Endodermal cell (in vitro differentiated cells): Measurements from ENCODE around the gene PXDN. TPM values are rescaled to one million over a fixed set of nuclear protein-coding genes. Genes with fewer than 3 reads are reported as not detected.

Source experiments
- DNase-seq: peaks from one replicate; pipeline ENCODE4 v3.0.0-alpha.2; 2017
- H3K27ac ChIP-seq: 2 replicates; pipeline ENCODE4 v1.5.1; 2013; ENCODE audit warnings: mild to moderate bottlenecking, low read depth, low read length, moderate library complexity
- H3K27me3 ChIP-seq: 2 replicates; pipeline ENCODE4 v1.6.1; 2013; ENCODE audit warnings: mild to moderate bottlenecking, low read length, moderate library complexity; ENCODE audit not compliant: insufficient read depth, control insufficient read depth, poor library complexity, severe bottlenecking
- H3K36me3 ChIP-seq: 2 replicates; pipeline ENCODE4 v1.7.0; 2013; ENCODE audit warnings: mild to moderate bottlenecking, low read length, moderate library complexity; ENCODE audit not compliant: control insufficient read depth, insufficient read depth
- H3K4me1 ChIP-seq: one replicate; pipeline ENCODE4 v1.7.0; 2013; ENCODE audit warnings: low read length; ENCODE audit not compliant: control insufficient read depth, insufficient read depth
- H3K4me3 ChIP-seq: 2 replicates; pipeline ENCODE4 v1.5.1; 2013; ENCODE audit warnings: mild to moderate bottlenecking, low read length, moderate library complexity
- H3K9ac ChIP-seq: 2 replicates; pipeline ENCODE4 v1.6.1; 2013; ENCODE audit warnings: mild to moderate bottlenecking, low read length, moderate library complexity; ENCODE audit not compliant: poor library complexity, severe bottlenecking; ENCODE audit errors: extremely low read depth
- H3K9me3 ChIP-seq: 2 replicates; pipeline ENCODE4 v1.6.1; 2013; ENCODE audit warnings: mild to moderate bottlenecking, low read length, moderate library complexity; ENCODE audit not compliant: control insufficient read depth
- H3K27ac Mint-ChIP-seq: 2 replicates; pipeline ENCODE4 v1.8.0; 2020; ENCODE audit warnings: mixed read lengths
- H3K27me3 Mint-ChIP-seq: 2 replicates; pipeline ENCODE4 v1.8.0; 2021; ENCODE audit warnings: mild to moderate bottlenecking, mixed read lengths; ENCODE audit not compliant: insufficient read depth
- H3K36me3 Mint-ChIP-seq: 2 replicates; pipeline ENCODE4 v1.8.0; 2020; ENCODE audit warnings: low read depth, mixed read lengths
- H3K4me1 Mint-ChIP-seq: 2 replicates; pipeline ENCODE4 v1.8.0; 2020; ENCODE audit warnings: mixed read lengths
- H3K4me3 Mint-ChIP-seq: 2 replicates; pipeline ENCODE4 v1.8.0; 2020; ENCODE audit warnings: mild to moderate bottlenecking, moderate library complexity, mixed read lengths
- H3K9me3 Mint-ChIP-seq: 2 replicates; pipeline ENCODE4 v1.8.0; 2020; ENCODE audit warnings: mild to moderate bottlenecking, mixed read lengths
- WGBS, 2 experiments: methylation state at CpG; one replicate each; pipeline versions ENCODE4 v1.1.5 to v1.1.7; 2013; ENCODE audit warnings: missing lambda C conversion rate in 2 of 2, mixed read lengths in 1 of 2; ENCODE audit not compliant: insufficient coverage in 1 of 2, insufficient read length in 1 of 2; 5-methylcytosine and 5-hydroxymethylcytosine counted together
- total RNA-seq, 2 donors: library from RNA; stranded (reverse); fragmentation: NEBNext Ultra II Directional in 1 of 2; extraction: Animal tissue kit (Norgen Biotek cat#: 25700) in 1 of 2; gene quantifications; 2 replicates in 1 of 2; 3 replicates in 1 of 2; pipeline ENCODE4 v1.2.1, GENCODE V29; 2021
- TF ChIP-seq, protein P1 (sequence below): fragments of 200-600 bp; sonication (generic); conservative IDR thresholded peaks from 2 replicates; pipeline ENCODE4 v1.5.0; 2021; ENCODE audit warnings: antibody characterized with exemption, mild to moderate bottlenecking

The PXDN gene
- total RNA-seq, 2 donors from 2014 or later = 212 to 247 TPM

DNA sequence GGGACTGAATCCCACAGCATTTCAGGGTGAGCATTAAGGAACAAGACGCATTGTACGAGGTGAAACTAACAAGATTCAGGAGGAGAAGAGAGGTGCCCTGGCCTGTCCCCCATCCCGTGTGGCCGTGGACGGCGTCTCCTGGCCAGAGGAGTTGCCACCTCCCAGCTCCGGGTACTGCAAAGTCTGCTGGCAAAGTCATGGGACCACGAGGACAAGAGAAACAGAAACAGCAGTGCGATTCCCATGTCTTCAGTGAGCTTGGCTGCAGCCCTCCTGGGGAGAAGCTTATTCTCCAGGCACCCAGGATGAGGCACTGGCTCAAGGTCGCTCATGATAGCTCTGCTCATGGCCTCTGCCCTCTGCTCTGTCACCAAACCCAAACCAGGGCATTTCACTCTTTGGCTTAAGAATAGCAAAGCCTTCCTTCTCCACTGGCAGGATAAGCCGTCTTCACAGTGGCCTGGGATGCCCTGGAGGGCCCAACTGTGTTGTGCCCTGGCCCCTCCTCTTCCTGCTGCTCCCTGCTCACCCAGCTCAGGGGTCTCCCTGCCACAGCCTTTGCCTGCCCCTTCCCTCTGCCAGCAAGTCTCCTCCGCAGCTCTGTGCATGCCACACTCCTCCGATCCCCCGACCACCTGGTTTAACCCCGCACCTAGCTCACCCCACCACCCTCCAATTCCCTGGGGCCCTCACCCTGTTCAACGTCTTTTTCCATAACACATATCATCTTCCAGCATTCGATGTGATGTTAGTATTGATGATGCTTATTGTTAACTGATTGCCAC is 144.8 kb downstream of the PXDN start:
- no peaks in the 10 kb centered on the region for H3K9me3 Mint-ChIP-seq
- TF ChIP-seq, protein P1, sequence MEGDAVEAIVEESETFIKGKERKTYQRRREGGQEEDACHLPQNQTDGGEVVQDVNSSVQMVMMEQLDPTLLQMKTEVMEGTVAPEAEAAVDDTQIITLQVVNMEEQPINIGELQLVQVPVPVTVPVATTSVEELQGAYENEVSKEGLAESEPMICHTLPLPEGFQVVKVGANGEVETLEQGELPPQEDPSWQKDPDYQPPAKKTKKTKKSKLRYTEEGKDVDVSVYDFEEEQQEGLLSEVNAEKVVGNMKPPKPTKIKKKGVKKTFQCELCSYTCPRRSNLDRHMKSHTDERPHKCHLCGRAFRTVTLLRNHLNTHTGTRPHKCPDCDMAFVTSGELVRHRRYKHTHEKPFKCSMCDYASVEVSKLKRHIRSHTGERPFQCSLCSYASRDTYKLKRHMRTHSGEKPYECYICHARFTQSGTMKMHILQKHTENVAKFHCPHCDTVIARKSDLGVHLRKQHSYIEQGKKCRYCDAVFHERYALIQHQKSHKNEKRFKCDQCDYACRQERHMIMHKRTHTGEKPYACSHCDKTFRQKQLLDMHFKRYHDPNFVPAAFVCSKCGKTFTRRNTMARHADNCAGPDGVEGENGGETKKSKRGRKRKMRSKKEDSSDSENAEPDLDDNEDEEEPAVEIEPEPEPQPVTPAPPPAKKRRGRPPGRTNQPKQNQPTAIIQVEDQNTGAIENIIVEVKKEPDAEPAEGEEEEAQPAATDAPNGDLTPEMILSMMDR = no peak
- H3K27me3 ChIP-seq = no peaks in the 10 kb centered on the region
- H3K9me3 ChIP-seq = no peaks in the 10 kb centered on the region
- H3K36me3 Mint-ChIP-seq = no peaks in the 10 kb centered on the region
- peak; percentile 53 for DNase-seq
- WGBS, 2 experiments = 91 to 94% methylated on average over 11 to 16 of the region's 17 CpGs
- no peaks in the 10 kb centered on the region for H3K36me3 ChIP-seq
- H3K4me1 Mint-ChIP-seq = no peaks in the 10 kb centered on the region
- H3K27ac ChIP-seq = no peak overlapping the region
- H3K4me1 ChIP-seq = no peaks in the 10 kb centered on the region
- H3K27me3 Mint-ChIP-seq = no peaks in the 10 kb centered on the region
- H3K4me3 ChIP-seq = no peak overlapping the region
- H3K9ac ChIP-seq = no peak overlapping the region
- H3K27ac Mint-ChIP-seq = no peak overlapping the region
- no peak overlapping the region for H3K4me3 Mint-ChIP-seq

DNA sequence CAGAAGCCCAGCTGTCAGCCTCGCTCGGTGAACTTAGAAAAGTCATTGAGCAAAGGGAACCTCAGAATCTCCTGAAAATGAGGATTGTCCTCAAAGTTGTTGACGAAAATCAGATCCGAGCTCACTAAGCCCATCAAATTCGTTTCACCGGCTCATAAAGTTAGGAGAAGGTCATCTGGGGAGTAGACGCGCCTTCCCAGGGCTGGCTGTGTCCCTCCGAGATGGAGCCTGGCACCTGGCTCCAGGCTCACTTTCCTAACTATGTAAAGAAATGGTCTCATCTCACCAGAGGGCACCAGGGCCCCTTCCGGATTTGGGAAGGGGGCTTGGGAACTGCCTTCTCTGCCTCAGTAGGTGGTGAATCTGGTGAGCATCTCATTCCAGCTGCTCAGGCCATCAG is 145.5 kb downstream of the PXDN start:
- H3K9me3 ChIP-seq = no peaks in the 10 kb centered on the region
- H3K27ac ChIP-seq = no peak overlapping the region
- H3K9me3 Mint-ChIP-seq = no peaks in the 10 kb centered on the region
- TF ChIP-seq, protein P1 = no peak
- no peaks in the 10 kb centered on the region for H3K27me3 Mint-ChIP-seq
- WGBS, 2 experiments = 92 to 94% methylated on average over 9 to 10 of the region's 10 CpGs
- H3K4me1 ChIP-seq = no peaks in the 10 kb centered on the region
- H3K4me3 Mint-ChIP-seq = no peak overlapping the region
- H3K36me3 Mint-ChIP-seq = no peaks in the 10 kb centered on the region
- H3K36me3 ChIP-seq = no peaks in the 10 kb centered on the region
- no peak overlapping the region for H3K4me3 ChIP-seq
- no peak overlapping the region for H3K27ac Mint-ChIP-seq
- peak; percentile 41 for DNase-seq
- no peaks in the 10 kb centered on the region for H3K27me3 ChIP-seq
- no peak overlapping the region for H3K9ac ChIP-seq
- no peaks in the 10 kb centered on the region for H3K4me1 Mint-ChIP-seq

DNA sequence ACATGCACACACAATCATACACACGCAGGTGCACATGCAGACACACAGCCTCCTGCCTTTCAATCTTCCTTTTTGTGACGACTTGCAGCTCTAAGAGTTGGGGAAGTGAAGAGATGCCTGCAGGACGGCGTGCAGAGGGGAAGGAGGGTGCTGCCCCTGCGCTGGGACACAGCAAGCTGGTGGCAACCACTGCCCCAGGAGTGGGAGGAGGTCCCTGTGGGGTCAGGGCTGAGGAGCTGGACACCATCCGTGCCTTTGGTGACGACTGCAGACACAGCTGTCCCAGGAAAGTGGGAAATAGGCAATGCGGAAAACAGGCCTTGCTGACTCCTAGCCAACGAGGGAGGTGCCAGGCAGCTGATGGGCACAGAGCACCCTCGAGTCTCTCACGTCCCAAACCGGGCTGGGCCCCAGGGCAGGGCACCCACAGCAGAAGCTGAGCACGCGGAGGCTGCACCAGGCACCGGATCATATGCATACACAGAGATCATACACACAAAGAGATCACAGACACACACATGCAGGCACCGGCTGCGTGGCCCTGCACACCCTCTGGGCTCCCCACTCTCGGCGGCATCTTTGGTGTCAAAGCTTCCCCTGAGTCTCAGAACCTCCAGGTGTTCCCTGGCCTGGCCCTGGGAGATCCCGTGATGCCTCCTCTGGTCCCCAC is 146.1 kb downstream of the PXDN start:
- H3K9me3 Mint-ChIP-seq = no peaks in the 10 kb centered on the region

More for the DNA sequence above, 146.1 kb downstream of the PXDN start:
- Histone ChIP-seq H3K36me3 (no peaks in the 10 kb centered on the region), H3K4me3 (no peak overlapping the region), H3K9ac (no peak overlapping the region), H3K27ac (no peak overlapping the region), H3K4me1 (no peaks in the 10 kb centered on the region), H3K9me3 (no peaks in the 10 kb centered on the region), H3K27me3 (no peaks in the 10 kb centered on the region)
- peak; percentile 43 for DNase-seq
- TF ChIP-seq, protein P1 = no peak
- Mint-ChIP-seq H3K27ac (no peak overlapping the region), H3K27me3 (no peaks in the 10 kb centered on the region), H3K4me1 (no peaks in the 10 kb centered on the region), H3K36me3 (no peaks in the 10 kb centered on the region), H3K4me3 (no peak overlapping the region)
- WGBS, 2 experiments = 88 to 89% methylated on average over 6 to 20 of the region's 20 CpGs
